ENCODE data around the gene KLHL36.

DNA sequence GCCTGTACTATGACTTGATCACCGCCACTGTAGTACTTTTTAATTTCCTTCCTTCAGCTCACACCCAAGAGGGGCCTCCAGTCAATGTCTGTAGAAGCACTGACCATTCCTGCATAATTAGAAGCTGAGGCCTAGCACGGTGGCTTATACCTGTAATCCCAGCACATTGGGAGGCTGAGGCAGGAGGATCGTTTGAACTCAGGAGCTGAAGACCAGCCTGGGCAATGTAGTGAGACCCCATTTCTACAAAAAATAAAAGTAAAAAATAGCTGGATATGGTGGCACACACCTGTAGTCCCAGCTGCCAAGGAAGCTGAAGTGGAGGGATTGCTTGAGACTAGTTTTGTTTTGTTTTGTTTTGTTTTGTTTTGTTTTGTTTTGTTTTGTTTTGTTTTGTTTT lies 5.9 kb downstream of the KLHL36 start:
- TF ChIP-seq, protein P1, sequence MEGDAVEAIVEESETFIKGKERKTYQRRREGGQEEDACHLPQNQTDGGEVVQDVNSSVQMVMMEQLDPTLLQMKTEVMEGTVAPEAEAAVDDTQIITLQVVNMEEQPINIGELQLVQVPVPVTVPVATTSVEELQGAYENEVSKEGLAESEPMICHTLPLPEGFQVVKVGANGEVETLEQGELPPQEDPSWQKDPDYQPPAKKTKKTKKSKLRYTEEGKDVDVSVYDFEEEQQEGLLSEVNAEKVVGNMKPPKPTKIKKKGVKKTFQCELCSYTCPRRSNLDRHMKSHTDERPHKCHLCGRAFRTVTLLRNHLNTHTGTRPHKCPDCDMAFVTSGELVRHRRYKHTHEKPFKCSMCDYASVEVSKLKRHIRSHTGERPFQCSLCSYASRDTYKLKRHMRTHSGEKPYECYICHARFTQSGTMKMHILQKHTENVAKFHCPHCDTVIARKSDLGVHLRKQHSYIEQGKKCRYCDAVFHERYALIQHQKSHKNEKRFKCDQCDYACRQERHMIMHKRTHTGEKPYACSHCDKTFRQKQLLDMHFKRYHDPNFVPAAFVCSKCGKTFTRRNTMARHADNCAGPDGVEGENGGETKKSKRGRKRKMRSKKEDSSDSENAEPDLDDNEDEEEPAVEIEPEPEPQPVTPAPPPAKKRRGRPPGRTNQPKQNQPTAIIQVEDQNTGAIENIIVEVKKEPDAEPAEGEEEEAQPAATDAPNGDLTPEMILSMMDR (IDR thresholded peaks at IDR 0.05 in 4 of 5, conservative IDR thresholded peaks at IDR 0.05 in 1 of 5) = no peak
- no peak for TF ChIP-seq POLR2A (IDR thresholded peaks at IDR 0.05)
